ENCODE results near the gene F7. TPM values are rescaled to one million over a fixed set of nuclear protein-coding genes. Genes with fewer than 3 reads are reported as not detected.

Gene F7
- total RNA-seq, 2 experiments from 2014 or later = 0.29 to 0.56 TPM

GRCh38 chr13:113084094-113084942 is 21.3 kb upstream of the F7 start:
- POLR2A ChIA-PET = no interaction called here
- CTCF ChIA-PET = no interaction called here

GRCh38 chr13:113084943-113085540 is 20.5 kb upstream of the F7 start:
- H3K27me3 Mint-ChIP-seq = no peaks in the 10 kb centered on the region
- ChIA-PET CTCF (no interaction called here), POLR2A (no interaction called here)
- no peak overlapping the region for H3K27ac Mint-ChIP-seq
- H3K36me3 Mint-ChIP-seq = peaks cover 1% of the 10 kb centered on the region
- H3K4me3 Mint-ChIP-seq = no peak overlapping the region
- H3K4me1 Mint-ChIP-seq (ENCODE audit: low read depth) = no peaks in the 10 kb centered on the region
- no peaks in the 10 kb centered on the region for H3K9me3 Mint-ChIP-seq
- no peak for DNase-seq
- intact Hi-C loops (cut with micrococcal nuclease) = no loop called here

More at GRCh38 chr13:113084094-113084942, 21.3 kb upstream of the F7 start:
- no peak for DNase-seq
- Mint-ChIP-seq H3K4me1 (ENCODE audit: low read depth) (no peaks in the 10 kb centered on the region), H3K27me3 (no peaks in the 10 kb centered on the region), H3K4me3 (no peak overlapping the region), H3K27ac (no peak overlapping the region), H3K36me3 (peaks cover 1% of the 10 kb centered on the region), H3K9me3 (no peaks in the 10 kb centered on the region)
- intact Hi-C loops (cut with micrococcal nuclease) = no loop called here

GRCh38 chr13:113086031-113086750 is 19.4 kb upstream of the F7 start:
- Mint-ChIP-seq H3K4me1 (ENCODE audit: low read depth) (no peaks in the 10 kb centered on the region), H3K9me3 (no peaks in the 10 kb centered on the region), H3K4me3 (no peak overlapping the region), H3K36me3 (peaks cover 1% of the 10 kb centered on the region), H3K27me3 (no peaks in the 10 kb centered on the region), H3K27ac (no peak overlapping the region)
- no peak for DNase-seq
- intact Hi-C loops (cut with micrococcal nuclease) = no loop called here
- CTCF ChIA-PET = no interaction called here
- POLR2A ChIA-PET = no interaction called here

GRCh38 chr13:113086991-113087922 is 18.3 kb upstream of the F7 start:
- no peak overlapping the region for H3K4me3 Mint-ChIP-seq
- H3K27ac Mint-ChIP-seq = no peak overlapping the region
- no peaks in the 10 kb centered on the region for H3K9me3 Mint-ChIP-seq
- no peaks in the 10 kb centered on the region for H3K4me1 Mint-ChIP-seq (ENCODE audit: low read depth)
- ChIA-PET POLR2A (no interaction called here), CTCF (no interaction called here)
- no peaks in the 10 kb centered on the region for H3K27me3 Mint-ChIP-seq
- no peak for DNase-seq
- peaks cover 1% of the 10 kb centered on the region for H3K36me3 Mint-ChIP-seq
- intact Hi-C loops (cut with micrococcal nuclease) = no loop called here

GRCh38 chr13:113087923-113088690 is 17.5 kb upstream of the F7 start:
- no peaks in the 10 kb centered on the region for H3K27me3 Mint-ChIP-seq
- CTCF ChIA-PET = no interaction called here
- no peak overlapping the region for H3K27ac Mint-ChIP-seq
- DNase-seq = no peak
- intact Hi-C loops (cut with micrococcal nuclease) = no loop called here
- H3K4me1 Mint-ChIP-seq (ENCODE audit: low read depth) = no peaks in the 10 kb centered on the region
- POLR2A ChIA-PET = no interaction called here
- H3K4me3 Mint-ChIP-seq = no peak overlapping the region
- no peaks in the 10 kb centered on the region for H3K9me3 Mint-ChIP-seq
- H3K36me3 Mint-ChIP-seq = peaks cover 1% of the 10 kb centered on the region

- Mint-ChIP-seq H3K9me3 (no peaks in the 10 kb centered on the region), H3K36me3 (peaks cover 1% of the 10 kb centered on the region), H3K4me1 (ENCODE audit: low read depth) (no peaks in the 10 kb centered on the region), H3K27me3 (no peaks in the 10 kb centered on the region), H3K4me3 (no peak overlapping the region), H3K27ac (no peak overlapping the region)
- ChIA-PET CTCF (no interaction called here), POLR2A (no interaction called here)
- no peak for DNase-seq
- intact Hi-C loops (cut with micrococcal nuclease) = no loop called here
These were observed 16.9 kb upstream of the F7 start for GRCh38 chr13:113088691-113089020.

GRCh38 chr13:113089693-113090414 is 15.7 kb upstream of the F7 start:
- H3K4me3 Mint-ChIP-seq = no peak overlapping the region
- ChIA-PET POLR2A (no interaction called here), CTCF (interaction anchor here (1.0 kb wide), 1 partner anchor 60 kb away, joined by 3 read pairs; no protein-coding TSS in a partner anchor)
- no peaks in the 10 kb centered on the region for H3K36me3 Mint-ChIP-seq
- no peaks in the 10 kb centered on the region for H3K4me1 Mint-ChIP-seq (ENCODE audit: low read depth)
- no peaks in the 10 kb centered on the region for H3K9me3 Mint-ChIP-seq
- no peak overlapping the region for H3K27ac Mint-ChIP-seq
- intact Hi-C loops (cut with micrococcal nuclease) = no loop called here
- no peaks in the 10 kb centered on the region for H3K27me3 Mint-ChIP-seq
- DNase-seq = no peak

GRCh38 chr13:113090415-113090770 is 15.2 kb upstream of the F7 start:
- POLR2A ChIA-PET = no interaction called here
- Mint-ChIP-seq H3K27ac (no peak overlapping the region), H3K9me3 (no peaks in the 10 kb centered on the region), H3K4me1 (ENCODE audit: low read depth) (no peaks in the 10 kb centered on the region), H3K36me3 (no peaks in the 10 kb centered on the region), H3K27me3 (no peaks in the 10 kb centered on the region), H3K4me3 (no peak overlapping the region)
- intact Hi-C loops (cut with micrococcal nuclease) = no loop called here
- DNase-seq = no peak
- CTCF ChIA-PET = no interaction called here

- Mint-ChIP-seq H3K36me3 (no peaks in the 10 kb centered on the region), H3K4me3 (no peak overlapping the region), H3K9me3 (no peaks in the 10 kb centered on the region), H3K27me3 (no peaks in the 10 kb centered on the region), H3K4me1 (ENCODE audit: low read depth) (no peaks in the 10 kb centered on the region), H3K27ac (no peak overlapping the region)
- CTCF ChIA-PET = no interaction called here
- no peak for DNase-seq
- intact Hi-C loops (cut with micrococcal nuclease) = no loop called here
- POLR2A ChIA-PET = no interaction called here
These were observed 14.8 kb upstream of the F7 start for GRCh38 chr13:113090806-113091205.

GRCh38 chr13:113091211-113091771 is 14.3 kb upstream of the F7 start:
- CTCF ChIA-PET = no interaction called here
- Mint-ChIP-seq H3K4me3 (no peak overlapping the region), H3K27me3 (no peaks in the 10 kb centered on the region), H3K27ac (no peak overlapping the region), H3K36me3 (no peaks in the 10 kb centered on the region), H3K9me3 (no peaks in the 10 kb centered on the region), H3K4me1 (ENCODE audit: low read depth) (no peaks in the 10 kb centered on the region)
- POLR2A ChIA-PET = no interaction called here
- DNase-seq = no peak
- intact Hi-C loops (cut with micrococcal nuclease) = no loop called here
